Cardiac fibroblast (primary cell): ENCODE data around the gene INO80E.

Source experiments
- DNase-seq, 2 donors: peaks; one replicate each; pipeline versions ENCODE4 v3.0.0 to v3.0.0-alpha.2; 2010; ENCODE audit warnings: low read depth in 2 of 2
- H3K4me3 ChIP-seq, 2 donors: replicated peaks in 1 of 2; 1 replicate in 1 of 2; 2 replicates in 1 of 2; pipeline ENCODE4 v1.5.1; 2011; ENCODE audit warnings: low read depth in 2 of 2, low read length in 2 of 2, mild to moderate bottlenecking in 2 of 2, moderate library complexity in 1 of 2
- CTCF ChIP-seq: IDR thresholded peaks from one replicate; pipeline ENCODE4 v1.5.1; 2011; ENCODE audit warnings: low read depth, mild to moderate bottlenecking, low read length, inconsistent platforms

The INO80E gene

GRCh38 chr16:30028438-30029076 is 32.5 kb downstream of the INO80E start:
- no peak for TF ChIP-seq CTCF

GRCh38 chr16:30030011-30030685 is 34.1 kb downstream of the INO80E start:
- no peak overlapping the region for H3K4me3 ChIP-seq
- TF ChIP-seq CTCF = no peak
- no peak for DNase-seq

More at GRCh38 chr16:30028438-30029076, 32.5 kb downstream of the INO80E start:
- DNase-seq = no peak
- no peak overlapping the region for H3K4me3 ChIP-seq

GRCh38 chr16:30030841-30031413 is 34.9 kb downstream of the INO80E start, which contains the start of gene TLCD3B:
Gene TLCD3B (minus strand): TSS chr16:30031271. CDS start chr16:30030527, 744 bp downstream.
- H3K4me3 ChIP-seq = no peak within 1 kb of the TSS
- DNase-seq = no peak
- no peak for TF ChIP-seq CTCF

- DNase-seq = no peak
- TF ChIP-seq CTCF = no peak
- H3K4me3 ChIP-seq = no peak overlapping the region
Observed at GRCh38 chr16:30031477-30031918, 35.5 kb downstream of the INO80E start.

GRCh38 chr16:30032083-30032819 is 36.2 kb downstream of the INO80E start:
- H3K4me3 ChIP-seq = no peak overlapping the region
- peak; percentile 80 for TF ChIP-seq CTCF
- DNase-seq = peak; percentile 77 to 80

GRCh38 chr16:30033270-30033669 is 37.2 kb downstream of the INO80E start:
- TF ChIP-seq CTCF = no peak
- DNase-seq = no peak
- no peak overlapping the region for H3K4me3 ChIP-seq
